Small intestine (tissue), 7 donors: Measurements from ENCODE around the gene HSPG2. TPM values are rescaled to one million over a fixed set of nuclear protein-coding genes. Genes with fewer than 3 reads are reported as not detected.

Source experiments
- DNase-seq, 2 donors: peaks; one replicate each; pipeline versions ENCODE4 v3.0.0 to v3.0.0-alpha.2; 2013
- FAIRE-seq: peaks from 2 replicates; lab custom pipeline; 2012; peaks lifted over from hg19 to GRCh38; lab: Jason Lieb, UNC
- H3K27ac ChIP-seq, 3 donors: one replicate each; pipeline ENCODE4 v1.5.1; 2013; ENCODE audit warnings: low read length in 2 of 3, mild to moderate bottlenecking in 2 of 3, control low read depth in 1 of 3, inconsistent platforms in 1 of 3, low read depth in 1 of 3, moderate library complexity in 1 of 3
- H3K27me3 ChIP-seq, 3 donors: one replicate each; pipeline ENCODE4 v1.6.1; 2013; ENCODE audit warnings: low read length in 3 of 3, inconsistent platforms in 1 of 3; ENCODE audit not compliant: control insufficient read depth in 3 of 3, insufficient read depth in 3 of 3
- H3K36me3 ChIP-seq, 3 donors: one replicate each; pipeline ENCODE4 v1.6.1; 2013; ENCODE audit warnings: low read length in 3 of 3, inconsistent platforms in 1 of 3, low read depth in 1 of 3, mild to moderate bottlenecking in 1 of 3, moderate library complexity in 1 of 3; ENCODE audit not compliant: control insufficient read depth in 3 of 3, insufficient read depth in 2 of 3
- H3K4me1 ChIP-seq, 3 donors: one replicate each; pipeline ENCODE4 v1.6.1; 2013; ENCODE audit warnings: low read length in 2 of 3, inconsistent platforms in 1 of 3, low read depth in 1 of 3, mild to moderate bottlenecking in 1 of 3, moderate library complexity in 1 of 3; ENCODE audit not compliant: control insufficient read depth in 3 of 3, insufficient read depth in 2 of 3
- H3K4me3 ChIP-seq, 3 donors: one replicate each; pipeline ENCODE4 v1.5.1; 2013; ENCODE audit warnings: low read length in 3 of 3, control low read depth in 1 of 3, inconsistent platforms in 1 of 3, low read depth in 1 of 3, mild to moderate bottlenecking in 1 of 3, moderate library complexity in 1 of 3
- H3K9me3 ChIP-seq, 2 donors: one replicate each; pipeline ENCODE4 v1.6.1; 2013; ENCODE audit warnings: low read depth in 1 of 2, low read length in 1 of 2; ENCODE audit not compliant: control insufficient read depth in 2 of 2, insufficient read depth in 1 of 2
- WGBS, 3 donors: extraction: QIAGEN DNeasy Blood & Tissue Kit; methylation state at CpG; one replicate each; pipeline ENCODE4 v1.1.7; 2013; 5-methylcytosine and 5-hydroxymethylcytosine counted together
- polyA plus RNA-seq, 4 donors: library from polyadenylated mRNA; stranded (reverse) in 3 of 4; unstranded in 1 of 4; fragments of 200-250 nt in 3 of 4; fragments of 120-200 nt in 1 of 4; gene quantifications; one replicate each; pipeline versions ENCODE4 v1.2.1 to v1.2.3, GENCODE V29; 2013
- donor health status: healthy with polysubstance abuse.
- donor health status: control.
- donor health status: control.
- donor health status: Bipolar disorder and iron deficiency.
- donor health status: healthy.

The HSPG2 gene
- polyA plus RNA-seq, 4 donors = 3.6 to 82.3 (median 36.3) TPM

GRCh38 chr1:21940492-21940891, 3.4 kb upstream of the HSPG2 start:
- peaks cover 0 to 23% (median 0%) of the 10 kb centered on the region in 3 donors for H3K4me1 ChIP-seq
- peaks cover 0 to 1% (median 0%) of the 10 kb centered on the region in 3 donors for H3K36me3 ChIP-seq
- DNase-seq (no peak), FAIRE-seq (no peak)
- H3K9me3 ChIP-seq = no peaks in the 10 kb centered on the region
- H3K27ac ChIP-seq = peak overlapping the region in 1 of 3 donors; percentile 69
- no peak overlapping the region for H3K4me3 ChIP-seq
- WGBS, 3 donors = 96 to 100% (median 99%) methylated on average over 1 to 2 of the region's 2 CpGs
- no peaks in the 10 kb centered on the region for H3K27me3 ChIP-seq

- H3K36me3 ChIP-seq = peaks cover 0 to 6% (median 0%) of the 10 kb centered on the region in 3 donors
- FAIRE-seq (no peak), DNase-seq (peak; percentile 77 to 83)
- H3K4me3 ChIP-seq = no peak overlapping the region
- H3K4me1 ChIP-seq = peaks cover 0 to 28% (median 0%) of the 10 kb centered on the region in 3 donors
- H3K27ac ChIP-seq = peak overlapping the region in 2 of 3 donors; percentile 32 to 69
- no peaks in the 10 kb centered on the region for H3K9me3 ChIP-seq
- 42 to 51% (median 49%) methylated on average over 9 of the region's 9 CpGs for WGBS, 3 donors
- no peaks in the 10 kb centered on the region for H3K27me3 ChIP-seq
Measured at GRCh38 chr1:21939650-21940374, 2.7 kb upstream of the HSPG2 start.

GRCh38 chr1:21938732-21939538, 1.8 kb upstream of the HSPG2 start:
- no peak for FAIRE-seq
- no peaks in the 10 kb centered on the region for H3K27me3 ChIP-seq
- H3K4me1 ChIP-seq = peaks cover 0 to 33% (median 0%) of the 10 kb centered on the region in 3 donors
- WGBS, 3 donors = 71 to 81% (median 81%) methylated on average over 11 of the region's 11 CpGs
- H3K27ac ChIP-seq = peak overlapping the region in 2 of 3 donors; percentile 62 to 80
- DNase-seq = no peak
- no peak overlapping the region for H3K4me3 ChIP-seq
- peaks cover 0 to 10% (median 0%) of the 10 kb centered on the region in 3 donors for H3K36me3 ChIP-seq
- H3K9me3 ChIP-seq = no peaks in the 10 kb centered on the region

GRCh38 chr1:21937372-21938121, 437 bp upstream of the HSPG2 start:
- peaks cover 0 to 24% (median 0%) of the 10 kb centered on the region in 3 donors for H3K36me3 ChIP-seq
- peaks cover 0 to 39% (median 0%) of the 10 kb centered on the region in 3 donors for H3K4me1 ChIP-seq
- peak overlapping the region; percentile 14 to 63 (median 49) for H3K27ac ChIP-seq
- no peaks in the 10 kb centered on the region for H3K27me3 ChIP-seq
- no peak for FAIRE-seq
- peak overlapping the region; percentile 49 to 81 (median 55) for H3K4me3 ChIP-seq
- 9 to 14% (median 13%) methylated on average over 42 to 68 of the region's 69 CpGs for WGBS, 3 donors
- DNase-seq = peak; percentile 69 to 89
- H3K9me3 ChIP-seq = no peaks in the 10 kb centered on the region

- H3K4me1 ChIP-seq = peaks cover 0 to 49% (median under 1%) of the 10 kb centered on the region in 3 donors
- peaks cover 0 to 28% (median 0%) of the 10 kb centered on the region in 3 donors for H3K36me3 ChIP-seq
- H3K4me3 ChIP-seq = peak overlapping the region; percentile 55 to 81 (median 57)
- H3K9me3 ChIP-seq = no peaks in the 10 kb centered on the region
- peak overlapping the region; percentile 79 to 81 (median 81) for H3K27ac ChIP-seq
- no peaks in the 10 kb centered on the region for H3K27me3 ChIP-seq
- DNase-seq (peak in 1 of 2 donors; percentile 37), FAIRE-seq (no peak)
- 4 to 10% (median 9%) methylated on average over 27 to 34 of the region's 34 CpGs for WGBS, 3 donors
Measured at GRCh38 chr1:21936366-21937031, 611 bp downstream of the HSPG2 start.

GRCh38 chr1:21935891-21936365, 1.2 kb downstream of the HSPG2 start:
- peak overlapping the region; percentile 9 to 81 (median 57) for H3K4me3 ChIP-seq
- 8 to 22% (median 19%) methylated on average over 7 to 8 of the region's 8 CpGs for WGBS, 3 donors
- H3K4me1 ChIP-seq = peaks cover 0 to 55% (median 3%) of the 10 kb centered on the region in 3 donors
- peaks cover 0 to 33% (median 0%) of the 10 kb centered on the region in 3 donors for H3K36me3 ChIP-seq
- no peaks in the 10 kb centered on the region for H3K9me3 ChIP-seq
- H3K27ac ChIP-seq = peak overlapping the region; percentile 79 to 81 (median 81)
- no peaks in the 10 kb centered on the region for H3K27me3 ChIP-seq
- DNase-seq = peak in 1 of 2 donors; percentile 62
- FAIRE-seq = no peak

GRCh38 chr1:21935393-21935804, 1.7 kb downstream of the HSPG2 start:
- peak overlapping the region; percentile 9 to 81 (median 57) for H3K4me3 ChIP-seq

More at GRCh38 chr1:21935393-21935804, 1.7 kb downstream of the HSPG2 start:
- Histone ChIP-seq H3K9me3 (no peaks in the 10 kb centered on the region), H3K36me3 (peaks cover 0 to 37% (median 0%) of the 10 kb centered on the region in 3 donors), H3K27me3 (no peaks in the 10 kb centered on the region), H3K27ac (peak overlapping the region in 2 of 3 donors; percentile 79 to 81), H3K4me1 (peaks cover 2 to 60% (median 3%) of the 10 kb centered on the region in 3 donors)
- DNase-seq (no peak), FAIRE-seq (no peak)
- 28 to 43% (median 40%) methylated on average over 10 of the region's 10 CpGs for WGBS, 3 donors
